ENCODE results near the gene SLC25A47. TPM values are rescaled to one million over a fixed set of nuclear protein-coding genes. Genes with fewer than 3 reads are reported as not detected.

The SLC25A47 gene
- polyA plus RNA-seq, 1 experiment, result not detected

DNA sequence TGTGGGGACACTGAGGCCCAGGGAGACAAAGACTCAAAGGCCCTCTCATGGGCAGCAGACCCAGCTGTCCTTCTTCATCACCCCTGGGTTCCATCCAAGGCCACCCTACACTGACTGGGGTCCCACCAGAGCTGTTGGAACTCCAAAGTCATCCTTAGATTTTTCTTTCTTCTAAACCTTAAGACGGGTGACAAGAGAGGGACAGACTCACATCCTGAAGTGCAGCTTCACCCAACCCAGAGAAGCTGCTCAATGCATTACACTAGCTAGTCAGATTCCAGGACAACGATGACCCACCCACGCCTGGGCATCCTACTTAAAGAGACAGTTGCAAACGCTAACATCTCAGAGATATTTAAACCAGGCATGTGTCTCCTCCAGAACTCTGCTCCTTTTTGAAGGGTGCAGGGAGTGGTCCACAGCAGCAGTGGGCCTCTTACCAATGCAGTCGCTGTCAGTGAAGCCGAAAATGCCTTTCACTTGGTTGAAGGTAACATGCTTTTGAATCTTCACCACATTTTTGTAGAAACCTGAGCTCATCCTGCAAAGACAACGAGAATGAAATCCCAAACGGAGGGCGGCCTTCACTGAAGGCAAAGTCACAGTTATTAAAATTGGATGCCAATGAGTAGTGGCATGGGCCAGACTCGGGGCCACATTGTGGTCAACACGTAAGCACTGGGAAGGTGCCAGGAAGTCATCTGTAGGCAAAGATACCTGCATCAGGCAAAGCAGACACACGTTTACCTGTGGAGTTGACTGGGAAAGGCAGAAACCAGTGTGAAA is 23.4 kb downstream of the SLC25A47 start:
- CTCF ChIA-PET, result no interaction called here
- TF ChIP-seq, protein P1, sequence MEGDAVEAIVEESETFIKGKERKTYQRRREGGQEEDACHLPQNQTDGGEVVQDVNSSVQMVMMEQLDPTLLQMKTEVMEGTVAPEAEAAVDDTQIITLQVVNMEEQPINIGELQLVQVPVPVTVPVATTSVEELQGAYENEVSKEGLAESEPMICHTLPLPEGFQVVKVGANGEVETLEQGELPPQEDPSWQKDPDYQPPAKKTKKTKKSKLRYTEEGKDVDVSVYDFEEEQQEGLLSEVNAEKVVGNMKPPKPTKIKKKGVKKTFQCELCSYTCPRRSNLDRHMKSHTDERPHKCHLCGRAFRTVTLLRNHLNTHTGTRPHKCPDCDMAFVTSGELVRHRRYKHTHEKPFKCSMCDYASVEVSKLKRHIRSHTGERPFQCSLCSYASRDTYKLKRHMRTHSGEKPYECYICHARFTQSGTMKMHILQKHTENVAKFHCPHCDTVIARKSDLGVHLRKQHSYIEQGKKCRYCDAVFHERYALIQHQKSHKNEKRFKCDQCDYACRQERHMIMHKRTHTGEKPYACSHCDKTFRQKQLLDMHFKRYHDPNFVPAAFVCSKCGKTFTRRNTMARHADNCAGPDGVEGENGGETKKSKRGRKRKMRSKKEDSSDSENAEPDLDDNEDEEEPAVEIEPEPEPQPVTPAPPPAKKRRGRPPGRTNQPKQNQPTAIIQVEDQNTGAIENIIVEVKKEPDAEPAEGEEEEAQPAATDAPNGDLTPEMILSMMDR (IDR thresholded peaks at IDR 0.05; ENCODE audit: insufficient read depth, low read depth, low read length), result no peak
- Histone ChIP-seq H3K36me3 (ENCODE audit: control insufficient read depth, insufficient read depth, low read length) (peaks cover 51% of the 10 kb centered on the region), H3K4me3 (ENCODE audit: low read depth, low read length) (no peak overlapping the region), H3K27me3 (ENCODE audit: control insufficient read depth, insufficient read depth, low read length) (no peaks in the 10 kb centered on the region)
- POLR2A ChIA-PET, result no interaction called here
- no peak for DNase-seq (ENCODE audit: low read depth)

DNA sequence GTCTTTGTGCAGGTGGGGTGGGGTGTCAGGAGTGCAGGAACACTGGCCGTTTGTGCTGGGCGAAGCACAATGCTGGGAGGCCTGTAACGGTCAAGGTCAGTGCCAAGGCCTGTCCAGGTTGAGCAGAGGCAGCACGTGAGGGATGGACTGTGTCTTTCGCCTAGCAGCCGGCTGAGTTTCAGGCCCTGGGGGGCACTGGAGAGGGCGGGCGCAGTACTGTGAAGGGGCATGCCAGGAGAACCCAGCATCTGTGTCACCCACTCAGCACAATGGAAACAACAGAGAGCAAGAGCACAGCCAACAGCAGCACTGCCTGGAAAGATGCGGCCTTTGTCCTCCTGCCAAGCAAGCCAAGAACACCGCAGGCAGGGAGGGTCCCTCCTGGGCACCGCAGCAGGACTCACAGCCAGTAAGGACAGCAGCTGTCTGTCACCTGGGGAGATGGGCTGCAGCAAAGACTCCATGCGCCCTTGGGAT is 25.2 kb downstream of the SLC25A47 start:
- POLR2A ChIA-PET, result interaction anchor here (0.5 kb wide), 1 partner anchor 27 kb away, joined by 6 read pairs; a partner anchor contains a TSS
- Histone ChIP-seq H3K4me3 (ENCODE audit: low read depth, low read length) (no peak overlapping the region), H3K27me3 (ENCODE audit: control insufficient read depth, insufficient read depth, low read length) (no peaks in the 10 kb centered on the region), H3K36me3 (ENCODE audit: control insufficient read depth, insufficient read depth, low read length) (peaks cover 47% of the 10 kb centered on the region)
- no peak for DNase-seq (ENCODE audit: low read depth)
- CTCF ChIA-PET, result no interaction called here
- TF ChIP-seq, protein P1 (IDR thresholded peaks at IDR 0.05; ENCODE audit: insufficient read depth, low read depth, low read length), result no peak

DNA sequence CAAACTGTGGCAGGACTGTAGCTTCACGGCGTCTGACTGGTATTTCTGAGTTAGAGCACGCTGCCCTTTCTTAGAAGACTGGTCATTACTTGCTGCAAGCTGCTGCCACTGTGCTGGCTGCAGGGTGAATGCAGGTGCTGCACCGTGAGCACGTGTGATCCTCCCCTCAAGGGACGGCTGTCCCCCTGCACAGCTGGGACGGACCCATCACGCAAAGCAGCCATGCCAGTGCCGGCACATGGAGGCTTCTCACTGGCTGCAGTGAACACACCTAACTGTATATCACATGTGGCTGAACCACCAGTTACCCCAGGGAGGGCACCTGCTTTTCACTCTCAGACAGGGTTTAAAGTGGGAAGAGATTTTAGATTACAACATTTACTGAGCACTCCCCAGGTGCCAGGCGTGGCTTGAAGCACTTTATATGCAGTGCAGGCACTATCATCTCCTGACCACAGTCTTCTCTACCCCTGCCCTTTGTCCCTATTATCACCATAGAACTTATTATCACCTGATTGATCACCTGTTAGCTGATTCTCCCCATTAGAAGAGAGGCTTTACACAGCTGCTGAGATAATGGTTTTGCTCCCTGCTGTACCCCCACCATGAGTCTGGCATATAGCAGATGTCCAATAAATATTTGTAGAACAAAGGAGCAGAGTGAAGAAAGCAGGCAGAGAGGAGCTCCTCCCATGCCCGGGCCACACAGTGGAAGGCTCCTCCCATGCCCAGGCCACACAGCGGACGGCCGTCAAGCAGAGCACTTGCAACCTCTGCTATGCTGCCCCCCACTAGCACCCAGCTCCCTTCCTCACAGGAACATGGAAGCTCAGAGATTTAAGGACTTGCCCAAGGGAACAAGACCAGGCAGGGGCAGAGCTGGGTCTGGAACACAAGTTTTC is 25.9 kb downstream of the SLC25A47 start:
- ChIA-PET POLR2A (no interaction called here), CTCF (interaction anchor here (1.1 kb wide), 1 partner anchor 46 kb away, joined by 5 read pairs; no protein-coding TSS in a partner anchor)
- Histone ChIP-seq H3K36me3 (ENCODE audit: control insufficient read depth, insufficient read depth, low read length) (peaks cover 54% of the 10 kb centered on the region), H3K27me3 (ENCODE audit: control insufficient read depth, insufficient read depth, low read length) (no peaks in the 10 kb centered on the region), H3K4me3 (ENCODE audit: low read depth, low read length) (no peak overlapping the region)
- no peak for DNase-seq (ENCODE audit: low read depth)
- TF ChIP-seq, protein P1 (IDR thresholded peaks at IDR 0.05; ENCODE audit: insufficient read depth, low read depth, low read length), result no peak

DNA sequence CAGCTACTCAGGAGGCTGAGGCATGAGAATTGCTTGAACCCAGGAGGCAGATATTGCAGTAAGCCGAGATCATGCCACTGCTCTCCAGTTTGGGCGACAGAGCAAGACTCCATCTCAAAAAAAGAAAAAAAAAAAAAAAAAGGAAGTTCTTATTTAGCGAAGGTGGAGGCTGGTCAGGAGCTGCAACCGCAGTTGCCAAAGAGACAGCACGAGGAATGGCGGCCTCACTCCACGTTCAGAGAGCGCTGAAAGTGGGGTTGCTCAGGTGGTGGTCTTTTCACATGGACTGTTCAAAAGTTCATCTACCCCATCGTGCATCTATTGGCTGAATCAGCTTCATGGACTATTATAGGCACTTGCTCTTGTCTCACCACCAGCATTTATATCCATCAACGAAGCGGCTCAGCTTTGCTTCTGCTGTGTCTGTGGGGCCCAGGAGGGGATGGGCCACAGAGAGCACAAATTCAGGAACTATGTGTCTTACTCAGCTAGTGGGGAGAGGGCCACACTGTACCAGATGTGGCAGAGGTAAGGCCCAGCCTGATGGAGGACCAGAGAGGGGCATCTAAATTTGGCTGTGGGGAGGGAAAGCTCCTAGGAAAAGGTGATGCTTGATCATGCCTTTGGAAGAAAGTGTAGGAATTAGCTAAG is 27.3 kb downstream of the SLC25A47 start:
- Histone ChIP-seq H3K4me3 (ENCODE audit: low read depth, low read length) (no peak overlapping the region), H3K27me3 (ENCODE audit: control insufficient read depth, insufficient read depth, low read length) (no peaks in the 10 kb centered on the region), H3K36me3 (ENCODE audit: control insufficient read depth, insufficient read depth, low read length) (peaks cover 59% of the 10 kb centered on the region)
- TF ChIP-seq, protein P1 (IDR thresholded peaks at IDR 0.05; ENCODE audit: insufficient read depth, low read depth, low read length), result no peak
- ChIA-PET POLR2A (no interaction called here), CTCF (interaction anchor here (0.9 to 1.1 kb wide), 2 partner anchors 16 to 313 kb away, joined by 3 read pairs; no protein-coding TSS in a partner anchor)
- no peak for DNase-seq (ENCODE audit: low read depth)

Data from BJ (cell line).